Esophagus squamous epithelium (tissue), 4 donors: ENCODE results near the gene GTF3C2.

Experiments
- CTCF ChIP-seq, 6 experiments: fragments of 450-650 bp in 4 of 6; fragments of 200-600 bp in 2 of 6; sonication (generic) in 2 of 6; IDR thresholded peaks; one replicate each; pipeline ENCODE4 v1.5.1; 2016 to 2019; ENCODE audit warnings: antibody characterized with exemption in 6 of 6, mild to moderate bottlenecking in 4 of 6, moderate library complexity in 4 of 6
- POLR2A ChIP-seq, 4 donors: fragments of 450-650 bp; IDR thresholded peaks; one replicate each; pipeline ENCODE4 v1.6.1; 2017; ENCODE audit warnings: antibody characterized with exemption in 4 of 4, mild to moderate bottlenecking in 4 of 4, moderate library complexity in 3 of 4

GRCh38 chr2:27379383-27379835 is 22.8 kb upstream of the GTF3C2 start:
- TF ChIP-seq CTCF (IDR thresholded peaks at IDR 0.05) (no peak), POLR2A (IDR thresholded peaks at IDR 0.05) (no peak)
